Naive thymus-derived CD4-positive, alpha-beta T cell (primary cell): ENCODE results near the gene GPHA2. TPM values are rescaled to one million over a fixed set of nuclear protein-coding genes. Genes with fewer than 3 reads are reported as not detected.

Source experiments
- ATAC-seq: fragments of 150-1000 bp; cut with Tn5 transposase; 2 replicates; pipeline ENCODE4 v1.10.0; 2021; ENCODE audit warnings: mild to moderate bottlenecking, moderate library complexity
- CTCF ChIA-PET: fragments of 350-600 bp; sonication (Branson Sonifier 250); formaldehyde crosslinking; loops from one replicate; lab custom pipeline; 2021; ENCODE audit warnings: antibody characterized with exemption; lab: Charles Lee
- POLR2A ChIA-PET: fragments of 350-600 bp; sonication (Branson Sonifier 250); formaldehyde crosslinking; loops from one replicate; lab custom pipeline; 2021; ENCODE audit warnings: antibody characterized with exemption, inconsistent platforms; lab: Charles Lee
- DNase-seq, 9 donors: peaks; one replicate each; pipeline versions ENCODE4 v3.0.0 to v3.0.0-alpha.2; 2020 to 2022; ENCODE audit warnings: mixed read lengths in 1 of 9
- H3K27ac ChIP-seq: one replicate; pipeline ENCODE4 v1.7.0; 2013; ENCODE audit warnings: mild to moderate bottlenecking, low read depth, low read length, moderate library complexity
- H3K27me3 ChIP-seq, 2 donors: one replicate each; pipeline ENCODE4 v1.7.0; 2013; ENCODE audit warnings: low read length in 2 of 2, mild to moderate bottlenecking in 2 of 2, moderate library complexity in 2 of 2; ENCODE audit not compliant: control insufficient read depth in 2 of 2, insufficient read depth in 2 of 2
- H3K36me3 ChIP-seq, 3 experiments: 1 replicate in 2 of 3; 2 replicates in 1 of 3; pipeline ENCODE4 v1.7.0; 2013; ENCODE audit warnings: low read length in 3 of 3, mild to moderate bottlenecking in 3 of 3, moderate library complexity in 1 of 3; ENCODE audit not compliant: insufficient read depth in 3 of 3, control insufficient read depth in 2 of 3
- H3K4me1 ChIP-seq, 2 donors: one replicate each; pipeline ENCODE4 v1.7.0; 2013; ENCODE audit warnings: low read length in 2 of 2, mild to moderate bottlenecking in 2 of 2, moderate library complexity in 1 of 2; ENCODE audit not compliant: control insufficient read depth in 2 of 2, insufficient read depth in 2 of 2
- H3K4me3 ChIP-seq: 2 replicates; pipeline ENCODE4 v1.7.0; 2013; ENCODE audit warnings: mild to moderate bottlenecking, low read length
- H3K9me3 ChIP-seq, 3 experiments: 1 replicate in 2 of 3; 2 replicates in 1 of 3; pipeline ENCODE4 v1.7.0; 2013; ENCODE audit warnings: low read length in 3 of 3; ENCODE audit not compliant: control insufficient read depth in 2 of 3
- H3K27ac Mint-ChIP-seq, 9 donors: one replicate each; pipeline ENCODE4 v1.8.0; 2020 to 2022; ENCODE audit warnings: mixed read lengths in 9 of 9, mild to moderate bottlenecking in 8 of 9, moderate library complexity in 5 of 9, inconsistent platforms in 2 of 9
- H3K27me3 Mint-ChIP-seq, 5 donors: one replicate each; pipeline ENCODE4 v1.8.0; 2021 to 2022; ENCODE audit warnings: mixed read lengths in 5 of 5, mild to moderate bottlenecking in 1 of 5
- H3K36me3 Mint-ChIP-seq, 5 donors: one replicate each; pipeline ENCODE4 v1.8.0; 2020 to 2022; ENCODE audit warnings: mixed read lengths in 5 of 5, mild to moderate bottlenecking in 3 of 5, inconsistent platforms in 1 of 5
- H3K4me1 Mint-ChIP-seq, 7 donors: one replicate each; pipeline ENCODE4 v1.8.0; 2020 to 2022; ENCODE audit warnings: mixed read lengths in 7 of 7, mild to moderate bottlenecking in 3 of 7, inconsistent platforms in 1 of 7
- H3K4me3 Mint-ChIP-seq, 10 donors: one replicate each; pipeline ENCODE4 v1.8.0; 2020 to 2022; ENCODE audit warnings: mild to moderate bottlenecking in 10 of 10, mixed read lengths in 10 of 10, moderate library complexity in 6 of 10, inconsistent platforms in 2 of 10
- H3K9me3 Mint-ChIP-seq, 11 donors: one replicate each; pipeline ENCODE4 v1.8.0; 2020 to 2022; ENCODE audit warnings: mixed read lengths in 11 of 11, mild to moderate bottlenecking in 4 of 11, inconsistent platforms in 1 of 11, moderate library complexity in 1 of 11
- intact Hi-C, 2 donors: fragments of 100-400 bp; cut with micrococcal nuclease; formaldehyde crosslinking; loops; one replicate each; pipeline ENCODE4 v1.15.1; 2023
- polyA plus RNA-seq, 2 donors: library from polyadenylated mRNA; unstranded; fragments of 300-500 nt; fragmentation: Illumina TruSeq; gene quantifications; one replicate each; pipeline ENCODE4 v1.2.3, GENCODE V29; 2021
- total RNA-seq, 6 experiments: library from RNA in 5 of 6; stranded (reverse) in 5 of 6; gene quantifications; 1 replicate in 5 of 6; 2 replicates in 1 of 6; pipeline ENCODE4 v1.2.3 and lab custom pipeline; 2021 to 2026

GPHA2 gene
- total and polyA plus RNA-seq, 7 experiments from 2014 or later, result 0.48 TPM; not detected in 6

GRCh38 chr11:64891880-64892279, 43.8 kb downstream of the GPHA2 start:
- peaks cover 10 to 20% of the 10 kb centered on the region in 2 donors for H3K4me1 ChIP-seq
- H3K27me3 Mint-ChIP-seq, result no peaks in the 10 kb centered on the region
- H3K27ac ChIP-seq, result no peak overlapping the region
- ATAC-seq, result no peak
- peaks cover 10 to 15% (median 12%) of the 10 kb centered on the region in 7 donors for H3K4me1 Mint-ChIP-seq
- H3K4me3 Mint-ChIP-seq, result no peak overlapping the region
- DNase-seq, result no peak
- H3K27ac Mint-ChIP-seq, result peak overlapping the region in 3 of 9 donors; percentile 51 to 73 (median 66)
- intact Hi-C loops, result no loop called here
- H3K9me3 Mint-ChIP-seq, result peaks cover 0 to 4% (median 0%) of the 10 kb centered on the region in 11 donors
- H3K36me3 ChIP-seq, result peaks cover 0 to 20% (median 0%) of the 10 kb centered on the region in 3 experiments
- ChIA-PET CTCF (interaction anchor here (1.3 to 30.3 kb wide), 2 partner anchors 19 to 36 kb away, joined by 3 to 945 read pairs; partner anchors contain the start of gene CDC42BPG), POLR2A (interaction anchor here (1.3 to 26.0 kb wide), 4 partner anchors 14 to 113 kb away, joined by 3 to 1324 read pairs (median 47); partner anchors contain the start of genes CDC42BPG, EHD1 and SF1)
- no peak overlapping the region for H3K4me3 ChIP-seq
- H3K36me3 Mint-ChIP-seq, result peaks cover 0 to 2% (median 0%) of the 10 kb centered on the region in 5 donors
- H3K27me3 ChIP-seq, result no peaks in the 10 kb centered on the region
- no peaks in the 10 kb centered on the region for H3K9me3 ChIP-seq

- peaks cover 0 to 4% (median 0%) of the 10 kb centered on the region in 11 donors for H3K9me3 Mint-ChIP-seq
- Histone ChIP-seq H3K36me3 (peaks cover 0 to 15% (median 0%) of the 10 kb centered on the region in 3 experiments), H3K9me3 (no peaks in the 10 kb centered on the region), H3K4me1 (peaks cover 10 to 20% of the 10 kb centered on the region in 2 donors), H3K27ac (no peak overlapping the region), H3K4me3 (no peak overlapping the region), H3K27me3 (no peaks in the 10 kb centered on the region)
- ChIA-PET CTCF (interaction anchor here (1.3 to 30.3 kb wide), 3 partner anchors 18 to 147 kb away, joined by 3 to 945 read pairs (median 4); partner anchors contain the start of genes CDC42BPG and RASGRP2), POLR2A (interaction anchor here (1.3 to 26.0 kb wide), 4 partner anchors 14 to 113 kb away, joined by 3 to 1324 read pairs (median 47); partner anchors contain the start of genes CDC42BPG, EHD1 and SF1)
- DNase-seq (no peak), ATAC-seq (no peak)
- peaks cover 10 to 15% (median 12%) of the 10 kb centered on the region in 7 donors for H3K4me1 Mint-ChIP-seq
- intact Hi-C loops, result no loop called here
- no peak overlapping the region for H3K4me3 Mint-ChIP-seq
- no peak overlapping the region for H3K27ac Mint-ChIP-seq
- no peaks in the 10 kb centered on the region for H3K27me3 Mint-ChIP-seq
- H3K36me3 Mint-ChIP-seq, result peaks cover 0 to 2% (median 0%) of the 10 kb centered on the region in 5 donors
These were observed 44.4 kb downstream of the GPHA2 start for GRCh38 chr11:64891215-64891848.

DNA sequence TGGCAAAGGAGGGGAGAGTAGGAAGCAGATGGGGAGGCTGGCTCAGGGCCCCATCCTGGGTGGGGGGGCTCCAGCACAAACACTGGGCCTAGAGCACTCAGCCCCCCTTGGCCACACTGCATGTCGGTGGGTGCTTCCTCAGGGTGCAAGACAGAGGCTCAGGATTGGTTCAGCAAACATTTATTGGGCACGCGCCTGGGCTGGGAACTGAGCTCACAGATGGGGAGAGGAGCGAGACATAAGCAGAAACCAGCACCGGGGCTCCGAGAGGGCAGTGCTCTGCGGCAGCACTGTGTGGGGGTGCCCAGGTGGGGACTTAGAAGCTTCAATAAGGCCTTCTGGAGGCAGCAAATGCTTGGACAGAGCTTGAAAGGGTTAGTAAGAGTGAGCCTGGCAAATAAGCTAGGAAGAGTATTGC, 45.2 kb downstream of the GPHA2 start:
- ATAC-seq (no peak), DNase-seq (no peak)
- H3K9me3 Mint-ChIP-seq, result peaks cover 0 to 4% (median 0%) of the 10 kb centered on the region in 11 donors
- Histone ChIP-seq H3K27me3 (no peaks in the 10 kb centered on the region), H3K9me3 (no peaks in the 10 kb centered on the region), H3K4me3 (no peak overlapping the region), H3K36me3 (peaks cover 0 to 7% (median 0%) of the 10 kb centered on the region in 3 experiments), H3K27ac (no peak overlapping the region), H3K4me1 (peaks cover 10 to 21% of the 10 kb centered on the region in 2 donors)
- peak overlapping the region in 1 of 9 donors; percentile 67 for H3K27ac Mint-ChIP-seq
- peaks cover 16 to 22% (median 20%) of the 10 kb centered on the region in 7 donors for H3K4me1 Mint-ChIP-seq
- ChIA-PET POLR2A (interaction anchor here (0.9 to 26.0 kb wide), 4 partner anchors 9 to 112 kb away, joined by 3 to 1324 read pairs (median 48); partner anchors contain the start of genes CDC42BPG, EHD1 and SF1), CTCF (interaction anchor here (1.1 to 30.3 kb wide), 3 partner anchors 8 to 147 kb away, joined by 3 to 945 read pairs (median 4); partner anchors contain the start of genes CDC42BPG and RASGRP2)
- H3K36me3 Mint-ChIP-seq, result peaks cover 0 to 2% (median 0%) of the 10 kb centered on the region in 5 donors
- H3K27me3 Mint-ChIP-seq, result no peaks in the 10 kb centered on the region
- intact Hi-C loops, result no loop called here
- peak overlapping the region in 1 of 10 donors; percentile 13 for H3K4me3 Mint-ChIP-seq

- peaks cover 20 to 31% (median 24%) of the 10 kb centered on the region in 7 donors for H3K4me1 Mint-ChIP-seq
- peaks cover 13 to 25% of the 10 kb centered on the region in 2 donors for H3K4me1 ChIP-seq
- no peaks in the 10 kb centered on the region for H3K27me3 Mint-ChIP-seq
- no peaks in the 10 kb centered on the region for H3K36me3 Mint-ChIP-seq
- peaks cover 0 to 4% (median 0%) of the 10 kb centered on the region in 11 donors for H3K9me3 Mint-ChIP-seq
- ChIA-PET CTCF (interaction anchor here (1.4 to 30.3 kb wide), 3 partner anchors 11 to 33 kb away, joined by 6 to 945 read pairs (median 11); partner anchors contain the start of genes CDC42BPG and EHD1), POLR2A (interaction anchor here (0.7 to 26.0 kb wide), 6 partner anchors 11 to 1548 kb away, joined by 3 to 1324 read pairs (median 3); partner anchors contain the start of genes ARL2, CDC42BPG and EHD1)
- no peaks in the 10 kb centered on the region for H3K27me3 ChIP-seq
- peak overlapping the region; percentile 34 for H3K27ac ChIP-seq
- DNase-seq (no peak), ATAC-seq (no peak)
- no peak overlapping the region for H3K4me3 Mint-ChIP-seq
- no peaks in the 10 kb centered on the region for H3K9me3 ChIP-seq
- intact Hi-C loops, result loop anchor here (1.0 kb wide), 3 partner anchors 11 to 42 kb away; partner anchors contain the start of gene EHD1 (in 2 of the 2)
- H3K36me3 ChIP-seq, result no peaks in the 10 kb centered on the region
- no peak overlapping the region for H3K27ac Mint-ChIP-seq
- H3K4me3 ChIP-seq, result no peak overlapping the region
These were observed 46.8 kb downstream of the GPHA2 start for GRCh38 chr11:64888729-64889511.

DNA sequence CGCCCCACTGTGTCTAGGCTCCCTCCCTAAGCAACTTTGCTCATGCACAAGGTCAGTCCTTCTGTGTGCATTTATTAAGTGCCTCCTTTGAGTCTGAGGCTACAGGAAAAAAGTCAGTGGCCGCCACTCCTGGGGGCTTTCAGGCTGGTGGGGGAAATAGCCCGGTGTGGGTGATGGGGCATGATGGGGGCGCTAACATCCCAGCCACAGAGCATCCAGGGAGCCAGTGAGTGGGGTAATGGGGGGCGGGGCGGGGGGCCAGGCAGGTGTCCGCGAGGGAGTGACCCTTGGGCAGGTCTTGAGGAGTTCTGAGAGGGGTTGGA, 47.3 kb downstream of the GPHA2 start:
- H3K9me3 ChIP-seq, result no peaks in the 10 kb centered on the region
- H3K4me1 Mint-ChIP-seq, result peaks cover 20 to 32% (median 24%) of the 10 kb centered on the region in 7 donors
- H3K4me3 Mint-ChIP-seq, result peak overlapping the region; percentile 15 to 89 (median 80)
- intact Hi-C loops, result loop anchor here (1.0 kb wide), 3 partner anchors 10 to 41 kb away; partner anchors contain the start of gene EHD1 (in 2 of the 2)
- POLR2A ChIA-PET, result interaction anchor here (0.7 to 26.0 kb wide), 7 partner anchors 11 to 1883 kb away, joined by 3 to 1324 read pairs (median 4); partner anchors contain the start of genes ARL2, CDC42BPG, EHD1 and RASGRP2
- no peaks in the 10 kb centered on the region for H3K27me3 Mint-ChIP-seq
- H3K4me3 ChIP-seq, result peak overlapping the region; percentile 50
- peak overlapping the region; percentile 49 for H3K27ac ChIP-seq
- DNase-seq (no peak), ATAC-seq (no peak)
- H3K27me3 ChIP-seq, result no peaks in the 10 kb centered on the region
- H3K4me1 ChIP-seq, result peaks cover 14 to 21% of the 10 kb centered on the region in 2 donors
- H3K36me3 ChIP-seq, result no peaks in the 10 kb centered on the region
- peak overlapping the region in 7 of 9 donors; percentile 8 to 95 (median 83) for H3K27ac Mint-ChIP-seq
- no peaks in the 10 kb centered on the region for H3K36me3 Mint-ChIP-seq
- peaks cover 0 to 4% (median 0%) of the 10 kb centered on the region in 11 donors for H3K9me3 Mint-ChIP-seq
- CTCF ChIA-PET, result interaction anchor here (1.4 to 30.3 kb wide), 3 partner anchors 10 to 32 kb away, joined by 6 to 945 read pairs (median 11); partner anchors contain the start of genes CDC42BPG and EHD1
